Prostate gland (tissue), 2 donors: Measurements from ENCODE around the gene GPR176. TPM values are rescaled to one million over a fixed set of nuclear protein-coding genes. Genes with fewer than 3 reads are reported as not detected.

Experiments used
- DNase-seq: peaks from one replicate; pipeline ENCODE4 v3.0.0-alpha.2; 2019; ENCODE audit warnings: low spot score
- H3K27ac ChIP-seq, 2 donors: fragments of 200-600 bp; sonication (generic); 2 replicates each; pipeline ENCODE4 v1.5.1; 2017 to 2019
- H3K27me3 ChIP-seq: fragments of 200-600 bp; sonication (generic); replicated peaks from 2 replicates; pipeline ENCODE4 v1.5.1; 2019; ENCODE audit not compliant: insufficient read depth
- H3K36me3 ChIP-seq, 2 donors: fragments of 200-600 bp; sonication (generic); 1 replicate in 1 of 2; 2 replicates in 1 of 2; pipeline versions ENCODE4 v1.5.1 to v1.8.1; 2017 to 2019
- H3K4me1 ChIP-seq: fragments of 200-600 bp; sonication (generic); replicated peaks from 2 replicates; pipeline ENCODE4 v1.5.1; 2019
- H3K4me3 ChIP-seq, 2 donors: fragments of 200-600 bp; sonication (generic); 2 replicates each; pipeline ENCODE4 v1.5.1; 2017 to 2019
- H3K9me3 ChIP-seq: fragments of 200-600 bp; sonication (generic); 2 replicates; pipeline ENCODE4 v1.5.1; 2017
- POLR2A ChIP-seq: fragments of 450-650 bp; IDR thresholded peaks from one replicate; pipeline ENCODE4 v1.6.1; 2016; ENCODE audit warnings: antibody characterized with exemption, mild to moderate bottlenecking
- POLR2AphosphoS5 ChIP-seq: sonication (generic); formaldehyde crosslinking; IDR thresholded peaks from one replicate; pipeline ENCODE4 v1.6.1; 2017; ENCODE audit warnings: antibody characterized with exemption
- WGBS: methylation state at CpG from one replicate; pipeline ENCODE4 v1.1.5; 2018; 5-methylcytosine and 5-hydroxymethylcytosine counted together
- intact Hi-C: fragments of 100-400 bp; cut with DNase I; formaldehyde crosslinking; loops from one replicate; pipeline ENCODE4 v1.14.2; 2022
- total RNA-seq, 2 donors: library from RNA; depleted of rRNA; stranded (reverse); fragments of >200 nt; gene quantifications; one replicate each; pipeline ENCODE4 v1.1.0, GENCODE V29; 2016
- TF ChIP-seq, protein P1 (sequence below), 4 experiments: fragments of 200-600 bp in 2 of 4; fragments of 450-650 bp in 2 of 4; sonication (generic) in 2 of 4; IDR thresholded peaks; 1 replicate in 3 of 4; 2 replicates in 1 of 4; pipeline ENCODE4 v1.5.1; 2016 to 2019; ENCODE audit warnings: antibody characterized with exemption in 4 of 4, mild to moderate bottlenecking in 2 of 4, moderate library complexity in 2 of 4

The GPR176 gene
- total RNA-seq, 2 donors from 2014 or later = 26.2 to 28.3 TPM

DNA sequence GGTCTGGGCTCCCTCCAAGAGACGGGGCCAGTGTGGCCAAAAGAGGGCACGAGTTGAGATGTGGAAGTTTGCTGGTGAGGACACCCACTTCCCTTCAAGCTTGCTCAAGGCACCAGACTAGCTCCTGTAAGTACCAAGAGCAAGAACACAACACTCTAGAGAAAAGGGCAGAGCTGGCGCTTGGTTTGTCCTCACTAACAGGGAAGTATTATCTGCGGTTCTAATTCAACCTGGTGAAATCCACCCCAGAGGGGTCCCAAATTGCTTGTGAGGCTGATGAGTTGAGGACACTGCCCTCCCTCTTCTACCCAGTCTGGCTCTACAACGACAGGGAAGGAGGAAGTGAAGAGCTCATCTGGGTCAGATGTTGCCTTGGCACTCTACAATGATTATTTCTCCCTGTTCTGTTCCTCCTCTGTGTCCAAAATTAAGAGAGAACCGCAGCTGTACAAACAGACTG is 120.5 kb downstream of the GPR176 start:
- Histone ChIP-seq H3K4me1 (no peaks in the 10 kb centered on the region), H3K36me3 (no peaks in the 10 kb centered on the region), H3K9me3 (no peaks in the 10 kb centered on the region), H3K4me3 (no peak overlapping the region), H3K27me3 (no peaks in the 10 kb centered on the region), H3K27ac (no peak overlapping the region)
- WGBS = 70% methylated on average over 6 of the region's 6 CpGs
- intact Hi-C loops = loop anchor here (5.0 kb wide), 1 partner anchor 73 kb away; no protein-coding TSS in a partner anchor
- DNase-seq = no peak
- no peak for TF ChIP-seq POLR2A
- TF ChIP-seq POLR2AphosphoS5 = no peak
- TF ChIP-seq, protein P1, sequence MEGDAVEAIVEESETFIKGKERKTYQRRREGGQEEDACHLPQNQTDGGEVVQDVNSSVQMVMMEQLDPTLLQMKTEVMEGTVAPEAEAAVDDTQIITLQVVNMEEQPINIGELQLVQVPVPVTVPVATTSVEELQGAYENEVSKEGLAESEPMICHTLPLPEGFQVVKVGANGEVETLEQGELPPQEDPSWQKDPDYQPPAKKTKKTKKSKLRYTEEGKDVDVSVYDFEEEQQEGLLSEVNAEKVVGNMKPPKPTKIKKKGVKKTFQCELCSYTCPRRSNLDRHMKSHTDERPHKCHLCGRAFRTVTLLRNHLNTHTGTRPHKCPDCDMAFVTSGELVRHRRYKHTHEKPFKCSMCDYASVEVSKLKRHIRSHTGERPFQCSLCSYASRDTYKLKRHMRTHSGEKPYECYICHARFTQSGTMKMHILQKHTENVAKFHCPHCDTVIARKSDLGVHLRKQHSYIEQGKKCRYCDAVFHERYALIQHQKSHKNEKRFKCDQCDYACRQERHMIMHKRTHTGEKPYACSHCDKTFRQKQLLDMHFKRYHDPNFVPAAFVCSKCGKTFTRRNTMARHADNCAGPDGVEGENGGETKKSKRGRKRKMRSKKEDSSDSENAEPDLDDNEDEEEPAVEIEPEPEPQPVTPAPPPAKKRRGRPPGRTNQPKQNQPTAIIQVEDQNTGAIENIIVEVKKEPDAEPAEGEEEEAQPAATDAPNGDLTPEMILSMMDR (IDR thresholded peaks at IDR 0.05) = no peak

DNA sequence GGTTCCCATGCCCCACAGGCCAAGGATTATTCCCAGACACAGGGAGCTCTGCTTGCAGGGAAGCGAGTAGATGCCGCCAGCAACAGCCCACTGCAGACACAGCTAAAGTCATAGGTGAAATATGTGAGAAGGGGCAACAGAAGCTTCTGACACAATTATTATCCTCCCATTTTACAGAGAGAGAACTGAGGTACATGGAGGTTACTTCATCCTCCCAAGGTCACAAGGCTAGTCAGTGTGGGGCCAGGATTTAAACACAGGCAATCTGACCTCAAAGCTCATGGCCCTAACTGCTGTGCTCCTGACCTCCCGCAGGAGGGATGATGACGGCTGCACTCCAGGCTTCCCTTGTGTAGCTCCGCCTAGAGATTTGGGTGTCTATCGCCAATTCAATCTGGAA is 121.7 kb downstream of the GPR176 start:
- intact Hi-C loops = no loop called here
- H3K4me3 ChIP-seq = no peak overlapping the region

GRCh38 chr15:39797407-39797806 is 122.7 kb downstream of the GPR176 start:
- no peak overlapping the region for H3K27ac ChIP-seq
- no peaks in the 10 kb centered on the region for H3K36me3 ChIP-seq
- no peak overlapping the region for H3K4me3 ChIP-seq
- intact Hi-C loops = no loop called here
- no peaks in the 10 kb centered on the region for H3K9me3 ChIP-seq
- WGBS = 88% methylated on average over 6 of the region's 6 CpGs
- H3K4me1 ChIP-seq = no peaks in the 10 kb centered on the region
- no peak for TF ChIP-seq POLR2AphosphoS5
- TF ChIP-seq, protein P1 (IDR thresholded peaks at IDR 0.05) = no peak
- H3K27me3 ChIP-seq = no peaks in the 10 kb centered on the region
- DNase-seq = no peak

More for the DNA sequence above, 121.7 kb downstream of the GPR176 start:
- Histone ChIP-seq H3K27ac (no peak overlapping the region), H3K27me3 (no peaks in the 10 kb centered on the region), H3K4me1 (no peaks in the 10 kb centered on the region), H3K36me3 (no peaks in the 10 kb centered on the region), H3K9me3 (no peaks in the 10 kb centered on the region)
- DNase-seq = no peak
- 95% methylated on average over 6 of the region's 6 CpGs for WGBS
- TF ChIP-seq POLR2AphosphoS5 (no peak), POLR2A (no peak)
- TF ChIP-seq, protein P1 (IDR thresholded peaks at IDR 0.05) = no peak

GRCh38 chr15:39796601-39797000 is 123.5 kb downstream of the GPR176 start:
- WGBS = 87% methylated on average over 5 of the region's 5 CpGs
- TF ChIP-seq POLR2AphosphoS5 (no peak), POLR2A (no peak)
- TF ChIP-seq, protein P1 (IDR thresholded peaks at IDR 0.05) = no peak
- H3K36me3 ChIP-seq = no peaks in the 10 kb centered on the region
- intact Hi-C loops = no loop called here
- no peak overlapping the region for H3K4me3 ChIP-seq
- H3K4me1 ChIP-seq = no peaks in the 10 kb centered on the region
- DNase-seq = no peak
- H3K9me3 ChIP-seq = no peaks in the 10 kb centered on the region
- no peaks in the 10 kb centered on the region for H3K27me3 ChIP-seq
- no peak overlapping the region for H3K27ac ChIP-seq

DNA sequence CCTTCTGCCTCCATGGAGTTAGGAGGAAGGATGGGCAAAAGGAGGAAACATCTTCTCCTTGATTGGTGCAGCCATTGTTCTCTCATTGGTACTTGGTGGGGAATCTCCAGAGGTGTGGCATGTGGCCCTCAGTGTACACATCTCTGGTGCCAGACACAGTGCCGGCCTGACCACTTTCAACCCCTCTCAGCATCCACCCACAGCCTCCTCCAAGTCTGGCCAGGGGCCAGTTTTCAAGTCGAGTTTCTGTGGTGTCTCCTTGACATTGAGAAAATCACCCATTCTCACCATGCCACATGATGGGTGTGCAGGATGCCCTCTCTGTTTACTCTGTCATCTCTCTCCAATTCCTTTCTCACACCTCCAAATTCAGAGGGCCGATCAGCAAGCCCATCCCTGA is 124.6 kb downstream of the GPR176 start:
- Histone ChIP-seq H3K27me3 (no peaks in the 10 kb centered on the region), H3K4me1 (no peaks in the 10 kb centered on the region), H3K4me3 (no peak overlapping the region), H3K9me3 (no peaks in the 10 kb centered on the region), H3K27ac (no peak overlapping the region), H3K36me3 (no peaks in the 10 kb centered on the region)
- no peak for DNase-seq
- 42% methylated on average over 3 of the region's 3 CpGs for WGBS
- intact Hi-C loops = no loop called here
- TF ChIP-seq POLR2A (no peak), POLR2AphosphoS5 (no peak)
- TF ChIP-seq, protein P1 (IDR thresholded peaks at IDR 0.05) = no peak
